Activated naive CD8-positive, alpha-beta T cell treated with anti-CD3 and anti-CD28 coated beads, Interleukin-2, amount 50 U/mL, for 16 hours (primary cell): ENCODE data around the gene RPS15A.

ENCODE experiments used
- DNase-seq: peaks from one replicate; pipeline ENCODE4 v3.0.0-alpha.2; 2020; ENCODE audit warnings: low read depth, low spot score

Gene RPS15A

GRCh38 chr16:18789850-18790706 lies at the start of gene RPS15A:
Gene RPS15A (minus strand): TSS chr16:18790334. CDS start chr16:18789113, 1,221 bp downstream.
- DNase-seq: peak; percentile 87

GRCh38 chr16:18839555-18839954 lies 49.4 kb upstream of the RPS15A start:
- no peak for DNase-seq

- no peak for DNase-seq
Measured at GRCh38 chr16:18836702-18837101, 46.6 kb upstream of the RPS15A start.

- DNase-seq: no peak
Measured at GRCh38 chr16:18834864-18835263, 44.7 kb upstream of the RPS15A start.

- DNase-seq: no peak
Measured at GRCh38 chr16:18833707-18834505, 43.8 kb upstream of the RPS15A start.

GRCh38 chr16:18832613-18833012 lies 42.5 kb upstream of the RPS15A start:
- no peak for DNase-seq

- no peak for DNase-seq
Measured at GRCh38 chr16:18832006-18832405, 41.9 kb upstream of the RPS15A start.

GRCh38 chr16:18829251-18829650 lies 39.1 kb upstream of the RPS15A start:
- DNase-seq: no peak

GRCh38 chr16:18827890-18828289 lies 37.8 kb upstream of the RPS15A start:
- no peak for DNase-seq

- no peak for DNase-seq
Measured at GRCh38 chr16:18816286-18816685, 26.2 kb upstream of the RPS15A start.

GRCh38 chr16:18811925-18812324 lies 21.8 kb upstream of the RPS15A start:
- no peak for DNase-seq

- no peak for DNase-seq
Measured at GRCh38 chr16:18809165-18809564, 19.0 kb upstream of the RPS15A start.

- no peak for DNase-seq
Measured at GRCh38 chr16:18805257-18805773, 15.2 kb upstream of the RPS15A start.

- no peak for DNase-seq
Measured at GRCh38 chr16:18804540-18804939, 14.4 kb upstream of the RPS15A start.

GRCh38 chr16:18803569-18804462 lies 13.7 kb upstream of the RPS15A start:
- DNase-seq: no peak

GRCh38 chr16:18802767-18803343 lies 12.7 kb upstream of the RPS15A start:
- no peak for DNase-seq

- DNase-seq: peak; percentile 96
Measured at GRCh38 chr16:18801145-18801972, 11.2 kb upstream of the RPS15A start, which contains the start of gene ARL6IP1. Gene ARL6IP1 (minus strand): TSS chr16:18801549. CDS start chr16:18801466, 83 bp downstream.

- no peak for DNase-seq
Measured at GRCh38 chr16:18800775-18801144, 10.6 kb upstream of the RPS15A start.

- DNase-seq: no peak
Measured at GRCh38 chr16:18800293-18800692, 10.2 kb upstream of the RPS15A start.

- DNase-seq: no peak
Measured at GRCh38 chr16:18799500-18799899, 9.4 kb upstream of the RPS15A start.
